ENCODE results near the gene PPP1R37. TPM values are rescaled to one million over a fixed set of nuclear protein-coding genes. Genes with fewer than 3 reads are reported as not detected.

Gene PPP1R37
- total RNA-seq, 1 experiment from 2014 or later = 38.4 TPM

GRCh38 chr19:45164577-45165335 lies 71.8 kb downstream of the PPP1R37 start:
- DNase-seq (ENCODE audit: low read depth in 1 of 2, low spot score in 2 of 2) = peak; percentile 42 to 74
- no peak overlapping the region for H3K4me3 ChIP-seq

GRCh38 chr19:45166723-45167252 lies 73.8 kb downstream of the PPP1R37 start:
- Histone ChIP-seq H3K4me3 (no peak overlapping the region), H3K4me1 (replicated peaks) (peaks cover 19% of the 10 kb centered on the region), H3K27me3 (replicated peaks) (no peaks in the 10 kb centered on the region), H3K9me3 (replicated peaks) (no peaks in the 10 kb centered on the region), H3K27ac (no peak overlapping the region), H3K36me3 (no peaks in the 10 kb centered on the region)
- no peak for DNase-seq (ENCODE audit: low read depth in 1 of 2, low spot score in 2 of 2)

More at GRCh38 chr19:45164577-45165335, 71.8 kb downstream of the PPP1R37 start:
- Histone ChIP-seq H3K27ac (no peak overlapping the region), H3K36me3 (no peaks in the 10 kb centered on the region), H3K4me1 (replicated peaks) (peaks cover 9% of the 10 kb centered on the region), H3K9me3 (replicated peaks) (no peaks in the 10 kb centered on the region), H3K27me3 (replicated peaks) (peaks cover 6% of the 10 kb centered on the region; the same call in 1 of the 2 replicates)

GRCh38 chr19:45168767-45169351 lies 75.9 kb downstream of the PPP1R37 start:
- Histone ChIP-seq H3K4me1 (replicated peaks) (peaks cover 19% of the 10 kb centered on the region), H3K27ac (no peak overlapping the region), H3K27me3 (replicated peaks) (no peaks in the 10 kb centered on the region), H3K9me3 (replicated peaks) (no peaks in the 10 kb centered on the region), H3K36me3 (no peaks in the 10 kb centered on the region), H3K4me3 (no peak overlapping the region)
- DNase-seq (ENCODE audit: low read depth in 1 of 2, low spot score in 2 of 2) = no peak

- Histone ChIP-seq H3K4me1 (replicated peaks) (peaks cover 12% of the 10 kb centered on the region), H3K27ac (no peak overlapping the region), H3K27me3 (replicated peaks) (no peaks in the 10 kb centered on the region), H3K4me3 (no peak overlapping the region), H3K9me3 (replicated peaks) (no peaks in the 10 kb centered on the region), H3K36me3 (no peaks in the 10 kb centered on the region)
- no peak for DNase-seq (ENCODE audit: low read depth in 1 of 2, low spot score in 2 of 2)
Measured at GRCh38 chr19:45169602-45170001, 76.6 kb downstream of the PPP1R37 start.

GRCh38 chr19:45170146-45171106 lies 77.4 kb downstream of the PPP1R37 start:
- Histone ChIP-seq H3K27ac (no peak overlapping the region), H3K4me3 (no peak overlapping the region), H3K9me3 (replicated peaks) (no peaks in the 10 kb centered on the region), H3K27me3 (replicated peaks) (no peaks in the 10 kb centered on the region), H3K36me3 (no peaks in the 10 kb centered on the region), H3K4me1 (replicated peaks) (peaks cover 10% of the 10 kb centered on the region)
- DNase-seq (ENCODE audit: low read depth in 1 of 2, low spot score in 2 of 2) = no peak

GRCh38 chr19:45171211-45171623 lies 78.2 kb downstream of the PPP1R37 start:
- DNase-seq (ENCODE audit: low read depth in 1 of 2, low spot score in 2 of 2) = no peak
- Histone ChIP-seq H3K27me3 (replicated peaks) (no peaks in the 10 kb centered on the region), H3K36me3 (no peaks in the 10 kb centered on the region), H3K4me1 (replicated peaks) (peaks cover 10% of the 10 kb centered on the region), H3K9me3 (replicated peaks) (no peaks in the 10 kb centered on the region), H3K27ac (no peak overlapping the region), H3K4me3 (no peak overlapping the region)

- no peak overlapping the region for H3K27ac ChIP-seq
- H3K36me3 ChIP-seq = no peaks in the 10 kb centered on the region
- DNase-seq (ENCODE audit: low read depth in 1 of 2, low spot score in 2 of 2) = no peak
- H3K27me3 ChIP-seq (replicated peaks) = no peaks in the 10 kb centered on the region
- peaks cover 12% of the 10 kb centered on the region for H3K4me1 ChIP-seq (replicated peaks)
- H3K4me3 ChIP-seq = no peak overlapping the region
- no peaks in the 10 kb centered on the region for H3K9me3 ChIP-seq (replicated peaks)
Measured at GRCh38 chr19:45172173-45172572, 79.2 kb downstream of the PPP1R37 start.

- peaks cover 17% of the 10 kb centered on the region for H3K4me1 ChIP-seq (replicated peaks)
- no peak overlapping the region for H3K27ac ChIP-seq
- H3K4me3 ChIP-seq = no peak overlapping the region
- DNase-seq (ENCODE audit: low read depth in 1 of 2, low spot score in 2 of 2) = no peak
- H3K27me3 ChIP-seq (replicated peaks) = no peaks in the 10 kb centered on the region
- H3K36me3 ChIP-seq = no peaks in the 10 kb centered on the region
- H3K9me3 ChIP-seq (replicated peaks) = no peaks in the 10 kb centered on the region
Measured at GRCh38 chr19:45172611-45173208, 79.7 kb downstream of the PPP1R37 start.

- Histone ChIP-seq H3K4me1 (replicated peaks) (peaks cover 17% of the 10 kb centered on the region), H3K27me3 (replicated peaks) (no peaks in the 10 kb centered on the region), H3K9me3 (replicated peaks) (no peaks in the 10 kb centered on the region), H3K27ac (no peak overlapping the region), H3K4me3 (no peak overlapping the region), H3K36me3 (no peaks in the 10 kb centered on the region)
- no peak for DNase-seq (ENCODE audit: low read depth in 1 of 2, low spot score in 2 of 2)
Measured at GRCh38 chr19:45173816-45174215, 80.8 kb downstream of the PPP1R37 start.

GRCh38 chr19:45175515-45176345 lies 82.8 kb downstream of the PPP1R37 start:
- DNase-seq (ENCODE audit: low read depth in 1 of 2, low spot score in 2 of 2) = no peak
- H3K27ac ChIP-seq = no peak overlapping the region
- H3K36me3 ChIP-seq = peaks cover 10% of the 10 kb centered on the region
- no peaks in the 10 kb centered on the region for H3K27me3 ChIP-seq (replicated peaks)
- H3K4me1 ChIP-seq (replicated peaks) = peaks cover 23% of the 10 kb centered on the region
- no peak overlapping the region for H3K4me3 ChIP-seq
- no peaks in the 10 kb centered on the region for H3K9me3 ChIP-seq (replicated peaks)

- Histone ChIP-seq H3K27me3 (replicated peaks) (no peaks in the 10 kb centered on the region), H3K4me1 (replicated peaks) (peaks cover 15% of the 10 kb centered on the region), H3K27ac (peak within 1 kb of the TSS; percentile 74), H3K36me3 (peaks cover 10% of the 10 kb centered on the region), H3K4me3 (peak within 1 kb of the TSS; percentile 61), H3K9me3 (replicated peaks) (no peaks in the 10 kb centered on the region)
- peak in 1 of 2 experiments; percentile 52 for DNase-seq (ENCODE audit: low read depth in 1 of 2, low spot score in 2 of 2)
Measured at GRCh38 chr19:45177817-45178261, 84.9 kb downstream of the PPP1R37 start, which contains the start of gene TRAPPC6A. TRAPPC6A (minus strand) TSS chr19:45178237; CDS start chr19:45178218, 19 bp downstream.

GRCh38 chr19:45178262-45179071 lies 85.5 kb downstream of the PPP1R37 start, which contains the start of gene BLOC1S3:
BLOC1S3 (plus strand) TSS chr19:45178784; CDS start chr19:45179297, 513 bp downstream.
- H3K4me1 ChIP-seq (replicated peaks) = peaks cover 15% of the 10 kb centered on the region
- peaks cover 10% of the 10 kb centered on the region for H3K36me3 ChIP-seq
- DNase-seq (ENCODE audit: low read depth in 1 of 2, low spot score in 2 of 2) = peak; percentile 99 to 100

More at GRCh38 chr19:45178262-45179071, 85.5 kb downstream of the PPP1R37 start, which contains the start of gene BLOC1S3:
- Histone ChIP-seq H3K9me3 (replicated peaks) (no peaks in the 10 kb centered on the region), H3K27ac (peak within 1 kb of the TSS; percentile 74), H3K4me3 (peak within 1 kb of the TSS; percentile 61), H3K27me3 (replicated peaks) (no peaks in the 10 kb centered on the region)

Measured in SJSA1 (cell line).